Suprapubic skin (tissue), 3 donors: ENCODE results near the gene MRC2.

Source experiments
- POLR2A ChIP-seq, 2 donors: fragments of 450-650 bp; IDR thresholded peaks; one replicate each; pipeline ENCODE4 v1.6.1; 2017; ENCODE audit warnings: antibody characterized with exemption in 2 of 2, mild to moderate bottlenecking in 2 of 2, moderate library complexity in 2 of 2
- TF ChIP-seq, protein P1 (sequence below), 2 donors: fragments of 200-600 bp in 1 of 2; fragments of 450-650 bp in 1 of 2; sonication (generic) in 1 of 2; IDR thresholded peaks; one replicate each; pipeline ENCODE4 v1.5.1; 2016 to 2019; ENCODE audit warnings: antibody characterized with exemption in 2 of 2, mild to moderate bottlenecking in 1 of 2, moderate library complexity in 1 of 2

DNA sequence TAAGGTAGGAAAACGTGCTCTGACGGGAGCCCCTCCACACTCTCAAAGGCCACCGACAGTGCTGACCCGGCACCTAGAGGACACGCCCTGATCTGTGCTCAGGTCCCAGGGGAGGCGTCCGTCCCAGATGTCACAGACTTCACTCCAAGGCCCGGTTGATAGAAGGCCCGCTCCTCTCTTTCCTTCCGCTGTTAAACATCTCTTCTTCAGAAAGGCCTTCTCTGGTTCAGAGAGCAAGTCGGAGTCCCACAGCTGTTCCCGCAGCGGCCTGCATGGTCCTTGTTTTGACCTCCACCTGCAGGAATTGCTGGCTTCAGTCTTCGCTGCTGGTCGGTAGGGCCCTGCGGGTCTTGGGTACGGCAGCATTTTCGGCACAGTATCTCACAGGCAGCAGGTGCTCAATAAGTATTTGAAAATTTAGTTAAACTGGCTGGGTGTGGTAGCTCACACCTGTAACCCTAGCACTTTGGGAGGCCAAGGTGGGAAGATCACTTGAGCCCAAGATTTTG lies 88.5 kb downstream of the MRC2 start:
- TF ChIP-seq, protein P1, sequence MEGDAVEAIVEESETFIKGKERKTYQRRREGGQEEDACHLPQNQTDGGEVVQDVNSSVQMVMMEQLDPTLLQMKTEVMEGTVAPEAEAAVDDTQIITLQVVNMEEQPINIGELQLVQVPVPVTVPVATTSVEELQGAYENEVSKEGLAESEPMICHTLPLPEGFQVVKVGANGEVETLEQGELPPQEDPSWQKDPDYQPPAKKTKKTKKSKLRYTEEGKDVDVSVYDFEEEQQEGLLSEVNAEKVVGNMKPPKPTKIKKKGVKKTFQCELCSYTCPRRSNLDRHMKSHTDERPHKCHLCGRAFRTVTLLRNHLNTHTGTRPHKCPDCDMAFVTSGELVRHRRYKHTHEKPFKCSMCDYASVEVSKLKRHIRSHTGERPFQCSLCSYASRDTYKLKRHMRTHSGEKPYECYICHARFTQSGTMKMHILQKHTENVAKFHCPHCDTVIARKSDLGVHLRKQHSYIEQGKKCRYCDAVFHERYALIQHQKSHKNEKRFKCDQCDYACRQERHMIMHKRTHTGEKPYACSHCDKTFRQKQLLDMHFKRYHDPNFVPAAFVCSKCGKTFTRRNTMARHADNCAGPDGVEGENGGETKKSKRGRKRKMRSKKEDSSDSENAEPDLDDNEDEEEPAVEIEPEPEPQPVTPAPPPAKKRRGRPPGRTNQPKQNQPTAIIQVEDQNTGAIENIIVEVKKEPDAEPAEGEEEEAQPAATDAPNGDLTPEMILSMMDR (IDR thresholded peaks at IDR 0.05): no peak
- no peak for TF ChIP-seq POLR2A (IDR thresholded peaks at IDR 0.05)
